Mucosa of rectum (tissue), 2 donors: ENCODE measurements around the gene NADK2.

ENCODE experiments used
- H3K27ac ChIP-seq, 2 donors: one replicate each; pipeline ENCODE4 v1.7.0; 2013; ENCODE audit warnings: inconsistent platforms in 2 of 2, low read depth in 2 of 2, low read length in 2 of 2
- H3K27me3 ChIP-seq, 2 donors: one replicate each; pipeline ENCODE4 v1.7.0; 2013; ENCODE audit warnings: low read length in 2 of 2; ENCODE audit not compliant: control insufficient read depth in 2 of 2, insufficient read depth in 2 of 2
- H3K36me3 ChIP-seq, 2 donors: one replicate each; pipeline ENCODE4 v1.7.0; 2013; ENCODE audit warnings: low read length in 2 of 2; ENCODE audit not compliant: control insufficient read depth in 2 of 2, insufficient read depth in 2 of 2
- H3K4me1 ChIP-seq, 2 donors: one replicate each; pipeline ENCODE4 v1.7.0; 2013; ENCODE audit warnings: low read length in 2 of 2, mild to moderate bottlenecking in 1 of 2; ENCODE audit not compliant: control insufficient read depth in 2 of 2, insufficient read depth in 2 of 2
- H3K4me3 ChIP-seq, 2 donors: one replicate each; pipeline ENCODE4 v1.7.0; 2013; ENCODE audit warnings: low read length in 2 of 2
- H3K9ac ChIP-seq, 2 donors: one replicate each; pipeline ENCODE4 v1.7.0; 2013; ENCODE audit warnings: low read length in 2 of 2, low read depth in 1 of 2, mild to moderate bottlenecking in 1 of 2
- H3K9me3 ChIP-seq, 2 donors: one replicate each; pipeline ENCODE4 v1.7.0; 2013; ENCODE audit warnings: low read length in 2 of 2; ENCODE audit not compliant: control insufficient read depth in 2 of 2
- donor health status: healthy.
- donor health status: Normal muscosa, but diverticular disease.

NADK2 gene

GRCh38 chr5:36181774-36182173, 60.0 kb downstream of the NADK2 start:
- Histone ChIP-seq H3K9me3 (no peaks in the 10 kb centered on the region), H3K27me3 (no peaks in the 10 kb centered on the region), H3K27ac (no peak overlapping the region), H3K36me3 (peaks cover 12 to 13% of the 10 kb centered on the region in 2 donors), H3K9ac (no peak overlapping the region), H3K4me3 (no peak overlapping the region), H3K4me1 (no peaks in the 10 kb centered on the region)

GRCh38 chr5:36180556-36181350, 61.0 kb downstream of the NADK2 start:
- Histone ChIP-seq H3K9me3 (no peaks in the 10 kb centered on the region), H3K4me3 (no peak overlapping the region), H3K27ac (no peak overlapping the region), H3K27me3 (no peaks in the 10 kb centered on the region), H3K4me1 (no peaks in the 10 kb centered on the region), H3K36me3 (peaks cover 12 to 13% of the 10 kb centered on the region in 2 donors), H3K9ac (no peak overlapping the region)

- no peaks in the 10 kb centered on the region for H3K9me3 ChIP-seq
- no peak overlapping the region for H3K27ac ChIP-seq
- no peaks in the 10 kb centered on the region for H3K4me1 ChIP-seq
- H3K4me3 ChIP-seq, result no peak overlapping the region
- peaks cover 12 to 17% of the 10 kb centered on the region in 2 donors for H3K36me3 ChIP-seq
- H3K9ac ChIP-seq, result no peak overlapping the region
- no peaks in the 10 kb centered on the region for H3K27me3 ChIP-seq
These were observed 61.8 kb downstream of the NADK2 start for GRCh38 chr5:36179950-36180349.

GRCh38 chr5:36178524-36178890, 63.2 kb downstream of the NADK2 start:
- H3K9ac ChIP-seq, result no peak overlapping the region
- peaks cover 25 to 28% of the 10 kb centered on the region in 2 donors for H3K36me3 ChIP-seq
- no peak overlapping the region for H3K27ac ChIP-seq
- H3K9me3 ChIP-seq, result no peaks in the 10 kb centered on the region
- H3K4me1 ChIP-seq, result no peaks in the 10 kb centered on the region
- H3K27me3 ChIP-seq, result no peaks in the 10 kb centered on the region
- H3K4me3 ChIP-seq, result no peak overlapping the region

- no peak overlapping the region for H3K4me3 ChIP-seq
- no peaks in the 10 kb centered on the region for H3K9me3 ChIP-seq
- no peak overlapping the region for H3K9ac ChIP-seq
- H3K36me3 ChIP-seq, result peaks cover 31% of the 10 kb centered on the region in 2 donors
- no peak overlapping the region for H3K27ac ChIP-seq
- H3K27me3 ChIP-seq, result no peaks in the 10 kb centered on the region
- H3K4me1 ChIP-seq, result no peaks in the 10 kb centered on the region
These were observed 63.8 kb downstream of the NADK2 start for GRCh38 chr5:36177715-36178523.

GRCh38 chr5:36177154-36177553, 64.6 kb downstream of the NADK2 start:
- peaks cover 33 to 38% of the 10 kb centered on the region in 2 donors for H3K36me3 ChIP-seq
- H3K27ac ChIP-seq, result no peak overlapping the region
- no peaks in the 10 kb centered on the region for H3K4me1 ChIP-seq
- H3K9me3 ChIP-seq, result no peaks in the 10 kb centered on the region
- H3K27me3 ChIP-seq, result no peaks in the 10 kb centered on the region
- no peak overlapping the region for H3K9ac ChIP-seq
- H3K4me3 ChIP-seq, result no peak overlapping the region

GRCh38 chr5:36175043-36175442, 66.7 kb downstream of the NADK2 start:
- Histone ChIP-seq H3K36me3 (peaks cover 30 to 43% of the 10 kb centered on the region in 2 donors), H3K4me1 (no peaks in the 10 kb centered on the region), H3K27ac (no peak overlapping the region)

GRCh38 chr5:36174119-36174518, 67.6 kb downstream of the NADK2 start:
- Histone ChIP-seq H3K9me3 (no peaks in the 10 kb centered on the region), H3K4me1 (no peaks in the 10 kb centered on the region), H3K9ac (no peak overlapping the region), H3K27ac (no peak overlapping the region), H3K36me3 (peaks cover 30 to 46% of the 10 kb centered on the region in 2 donors), H3K27me3 (no peaks in the 10 kb centered on the region), H3K4me3 (no peak overlapping the region)

More at GRCh38 chr5:36175043-36175442, 66.7 kb downstream of the NADK2 start:
- Histone ChIP-seq H3K9me3 (no peaks in the 10 kb centered on the region), H3K4me3 (no peak overlapping the region), H3K27me3 (no peaks in the 10 kb centered on the region), H3K9ac (no peak overlapping the region)

- H3K9me3 ChIP-seq, result no peaks in the 10 kb centered on the region
- no peaks in the 10 kb centered on the region for H3K4me1 ChIP-seq
- peaks cover 32 to 52% of the 10 kb centered on the region in 2 donors for H3K36me3 ChIP-seq
- no peak overlapping the region for H3K27ac ChIP-seq
- no peak overlapping the region for H3K9ac ChIP-seq
- H3K27me3 ChIP-seq, result no peaks in the 10 kb centered on the region
- H3K4me3 ChIP-seq, result no peak overlapping the region
These were observed 68.3 kb downstream of the NADK2 start for GRCh38 chr5:36173426-36173825.

GRCh38 chr5:36172599-36172998, 69.1 kb downstream of the NADK2 start:
- Histone ChIP-seq H3K9ac (no peak overlapping the region), H3K9me3 (no peaks in the 10 kb centered on the region), H3K4me1 (no peaks in the 10 kb centered on the region), H3K27ac (no peak overlapping the region), H3K4me3 (no peak overlapping the region), H3K36me3 (peaks cover 37 to 58% of the 10 kb centered on the region in 2 donors), H3K27me3 (no peaks in the 10 kb centered on the region)
